Aorta (tissue), 5 donors: Measurements from ENCODE around the gene CTRL. TPM values are rescaled to one million over a fixed set of nuclear protein-coding genes. Genes with fewer than 3 reads are reported as not detected.
"Not testable (repeated sequence)": the region's sequence is repeated elsewhere in the genome, so short reads cannot be mapped to it uniquely, and the experiment has no call there.

Experiments used
- ATAC-seq: fragments of 200-7000 bp; cut with Tn5 transposase; one replicate; pipeline ENCODE4 v1.9.1; 2022; ENCODE audit warnings: moderate library complexity; ENCODE audit not compliant: low FRiP score
- DNase-seq, 2 donors: peaks; one replicate each; pipeline ENCODE4 v3.0.0-alpha.2; 2020
- H3K27ac ChIP-seq, 2 donors: one replicate each; pipeline ENCODE4 v1.5.1; 2013; ENCODE audit warnings: low read length in 2 of 2, mild to moderate bottlenecking in 2 of 2, moderate library complexity in 2 of 2, control low read depth in 1 of 2, inconsistent platforms in 1 of 2, low read depth in 1 of 2
- H3K27me3 ChIP-seq, 2 donors: one replicate each; pipeline ENCODE4 v1.6.1; 2013; ENCODE audit warnings: control low read depth in 1 of 2, low read length in 1 of 2, mild to moderate bottlenecking in 1 of 2, moderate library complexity in 1 of 2; ENCODE audit not compliant: insufficient read depth in 2 of 2, control insufficient read depth in 1 of 2
- H3K36me3 ChIP-seq, 2 donors: one replicate each; pipeline ENCODE4 v1.6.1; 2013; ENCODE audit warnings: control low read depth in 1 of 2, low read length in 1 of 2, mild to moderate bottlenecking in 1 of 2; ENCODE audit not compliant: insufficient read depth in 2 of 2, control insufficient read depth in 1 of 2
- H3K4me1 ChIP-seq, 2 donors: one replicate each; pipeline ENCODE4 v1.6.1; 2013; ENCODE audit warnings: low read length in 2 of 2, control low read depth in 1 of 2, mild to moderate bottlenecking in 1 of 2, moderate library complexity in 1 of 2; ENCODE audit not compliant: insufficient read depth in 2 of 2, control insufficient read depth in 1 of 2
- H3K4me3 ChIP-seq, 2 donors: one replicate each; pipeline ENCODE4 v1.5.1; 2013; ENCODE audit warnings: low read length in 2 of 2, control low read depth in 1 of 2, mild to moderate bottlenecking in 1 of 2
- H3K9me3 ChIP-seq: one replicate; pipeline ENCODE4 v1.6.1; 2013; ENCODE audit warnings: mild to moderate bottlenecking, low read length; ENCODE audit not compliant: control insufficient read depth
- WGBS, 2 donors: extraction: QIAGEN DNeasy Blood & Tissue Kit; methylation state at CpG; one replicate each; pipeline ENCODE4 v1.1.7; 2013; 5-methylcytosine and 5-hydroxymethylcytosine counted together
- intact Hi-C, 2 donors: fragments of 100-400 bp; cut with DNase I; formaldehyde crosslinking; loops; one replicate each; pipeline versions ENCODE4 v1.14.2 to v1.15.0; 2022
- polyA plus RNA-seq, 2 donors: library from polyadenylated mRNA; stranded (reverse); fragments of 200-250 nt; gene quantifications; one replicate each; pipeline ENCODE4 v1.2.3, GENCODE V29; 2013
- total RNA-seq, 2 donors: library from RNA; stranded (reverse); fragmentation: NEBNext Ultra II Directional; extraction: Animal tissue kit (Norgen Biotek cat#: 25700); gene quantifications; one replicate each; pipeline ENCODE4 v1.2.1, GENCODE V29; 2021
- donor health status: healthy with polysubstance abuse.
- donor health status: Bipolar disorder and iron deficiency.
- donor health status: DM: no; HTN: no; CAD: no.
- donor health status: DM: no; HTN: no; CAD: no.
- donor health status: DM: yes; HTN: yes; CAD: no.

CTRL gene
- total and polyA plus RNA-seq, 4 donors = 0.84 to 3.5 (median 0.90) TPM; not detected in 1

DNA sequence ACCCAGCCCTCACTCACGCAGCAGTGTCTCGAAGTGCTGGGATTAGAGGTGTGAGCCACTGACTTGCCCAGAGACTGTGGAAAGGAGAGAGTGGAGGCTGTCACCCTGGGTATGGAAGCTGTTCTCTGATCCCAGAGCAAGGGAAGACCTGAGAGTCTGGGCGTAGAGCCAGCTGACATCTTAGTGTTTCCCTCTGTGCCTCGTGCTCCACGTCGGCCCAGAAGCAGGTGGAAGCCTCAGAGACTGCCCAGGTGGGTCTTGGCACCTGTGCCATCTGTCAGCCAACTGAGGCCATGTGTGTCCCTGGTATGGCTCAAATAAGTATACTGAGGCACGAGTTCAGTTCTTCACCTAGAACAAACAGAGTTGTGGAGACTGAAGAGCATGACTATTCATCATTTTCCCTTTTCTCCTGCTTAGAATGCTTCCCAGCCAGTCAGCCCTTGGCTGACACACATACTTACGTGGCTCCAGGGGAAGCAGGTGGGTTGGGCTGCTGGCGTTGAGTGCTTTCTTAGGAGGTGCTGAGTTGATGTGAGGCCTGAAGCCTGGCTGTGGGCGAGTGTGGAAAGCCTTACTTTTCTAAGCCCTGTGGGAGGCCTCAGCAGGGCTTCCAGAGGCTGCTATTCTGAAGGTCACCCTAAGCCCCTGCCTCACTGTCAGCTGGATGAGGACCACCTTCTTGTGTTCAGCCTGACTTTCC lies 8.1 kb downstream of the CTRL start:
- peaks cover 0 to 2% of the 10 kb centered on the region in 2 donors for H3K36me3 ChIP-seq
- H3K4me3 ChIP-seq = no peak overlapping the region
- no peak for ATAC-seq
- H3K27me3 ChIP-seq = no peaks in the 10 kb centered on the region
- intact Hi-C loops = no loop called here
- H3K27ac ChIP-seq = no peak overlapping the region
- 71 to 75% methylated on average over 10 of the region's 10 CpGs for WGBS, 2 donors
- no peak for DNase-seq
- no peaks in the 10 kb centered on the region for H3K9me3 ChIP-seq
- no peaks in the 10 kb centered on the region for H3K4me1 ChIP-seq

DNA sequence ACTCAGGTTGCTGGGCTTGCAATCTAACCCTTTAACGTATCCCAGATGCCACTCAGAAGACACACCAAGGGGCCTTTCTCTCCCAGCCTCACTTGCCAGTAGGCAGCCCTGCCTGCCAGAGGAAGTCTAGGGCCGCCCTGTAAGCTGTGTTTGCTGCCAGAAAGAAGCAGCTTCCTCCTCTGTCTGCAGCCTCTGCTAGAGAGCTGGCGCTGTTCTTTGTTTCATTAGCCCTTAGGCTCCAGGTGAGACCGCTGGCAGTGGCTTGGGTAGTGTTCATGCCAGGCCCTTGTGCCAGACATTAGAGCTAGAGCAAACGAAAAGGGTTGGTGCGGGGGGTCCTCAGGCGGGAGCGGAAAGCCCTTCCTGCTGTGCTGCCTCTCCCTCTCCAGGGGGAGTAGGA lies 8.9 kb downstream of the CTRL start:
- ATAC-seq = no peak
- H3K9me3 ChIP-seq = no peaks in the 10 kb centered on the region
- H3K27ac ChIP-seq = no peak overlapping the region
- no peaks in the 10 kb centered on the region for H3K4me1 ChIP-seq
- H3K4me3 ChIP-seq = no peak overlapping the region
- DNase-seq = no peak
- intact Hi-C loops = no loop called here
- H3K27me3 ChIP-seq = no peaks in the 10 kb centered on the region
- peaks cover 0 to 2% of the 10 kb centered on the region in 2 donors for H3K36me3 ChIP-seq
- WGBS, 2 donors = 85 to 86% methylated on average over 8 of the region's 8 CpGs

DNA sequence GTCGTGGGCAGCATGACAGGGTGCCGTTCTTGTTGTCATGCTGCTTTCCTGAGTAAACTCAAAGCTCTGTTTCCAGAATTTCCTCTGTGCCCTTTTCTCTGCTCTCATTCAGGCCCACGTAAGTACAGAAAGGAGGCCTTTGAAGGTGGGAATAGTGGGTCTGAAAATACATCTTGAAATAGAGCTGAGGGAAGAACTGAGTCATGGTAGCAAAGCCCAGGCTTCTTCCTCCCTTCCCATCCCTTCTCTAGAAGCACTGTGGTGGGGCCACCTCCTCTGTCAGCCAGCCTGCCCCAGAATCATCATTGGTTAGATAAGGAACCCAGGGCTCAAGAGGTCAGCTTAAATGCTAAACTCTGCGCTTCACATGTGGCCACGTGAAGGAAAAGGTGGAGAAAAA lies 9.4 kb downstream of the CTRL start:
- 83 to 88% methylated on average over 5 of the region's 5 CpGs for WGBS, 2 donors
- ATAC-seq = no peak
- no peak overlapping the region for H3K4me3 ChIP-seq
- intact Hi-C loops = no loop called here
- DNase-seq = no peak
- H3K36me3 ChIP-seq = no peaks in the 10 kb centered on the region
- no peaks in the 10 kb centered on the region for H3K9me3 ChIP-seq
- no peaks in the 10 kb centered on the region for H3K27me3 ChIP-seq
- H3K4me1 ChIP-seq = no peaks in the 10 kb centered on the region
- H3K27ac ChIP-seq = no peak overlapping the region

DNA sequence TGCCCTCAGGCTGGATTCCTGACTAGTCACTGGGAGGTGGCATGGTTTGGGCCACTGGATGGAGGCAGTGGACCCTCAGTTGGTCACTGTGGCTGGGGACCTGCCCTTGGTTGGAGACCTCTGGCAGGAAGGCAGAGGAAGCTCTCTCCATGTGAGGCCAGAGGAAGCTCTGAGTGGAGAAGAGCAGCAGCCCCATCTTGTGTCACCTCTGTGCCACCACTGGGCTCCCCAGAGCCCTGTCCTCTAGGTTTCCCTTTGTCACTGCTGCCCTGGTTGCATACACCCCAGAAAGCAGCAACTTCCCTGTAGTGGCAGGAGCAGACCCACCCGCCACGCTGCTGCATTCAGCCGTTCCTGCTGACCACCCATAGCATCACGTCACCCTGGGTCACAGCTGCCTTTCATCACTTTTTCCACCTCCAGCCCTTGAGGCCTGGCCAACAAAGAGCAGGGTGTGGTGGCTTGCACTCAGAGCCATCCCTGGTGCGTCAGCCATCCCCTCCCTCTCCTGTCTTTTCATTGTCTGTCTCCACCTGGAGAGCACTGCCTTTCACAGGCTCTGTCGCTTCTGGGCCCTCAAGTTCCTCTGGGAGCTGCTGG lies 11.9 kb downstream of the CTRL start:
- DNase-seq (no peak), ATAC-seq (no peak)
- no peak overlapping the region for H3K4me3 ChIP-seq
- no peaks in the 10 kb centered on the region for H3K36me3 ChIP-seq
- H3K4me1 ChIP-seq = no peaks in the 10 kb centered on the region
- H3K9me3 ChIP-seq = no peaks in the 10 kb centered on the region
- 87 to 93% methylated on average over 6 of the region's 6 CpGs for WGBS, 2 donors
- H3K27me3 ChIP-seq = no peaks in the 10 kb centered on the region
- H3K27ac ChIP-seq = no peak overlapping the region
- intact Hi-C loops = no loop called here

DNA sequence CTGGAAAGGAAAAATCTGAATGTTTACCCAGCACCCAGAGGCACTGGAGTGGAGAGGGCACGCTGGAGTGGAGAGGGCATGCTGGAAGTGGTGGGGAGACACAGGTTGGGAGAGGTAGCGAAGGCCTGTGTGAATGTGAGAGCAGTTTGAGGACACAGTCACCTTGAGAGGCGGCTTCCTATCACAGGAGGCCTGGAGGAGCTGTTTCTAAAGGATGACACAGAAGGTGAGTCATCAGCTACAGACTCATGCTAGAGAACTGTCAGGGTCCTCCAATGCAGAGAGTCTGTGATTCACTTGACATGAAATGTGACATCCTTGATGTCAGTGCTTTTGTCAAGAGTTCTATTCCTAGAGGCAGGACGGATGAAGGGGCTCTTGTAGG lies 13.8 kb downstream of the CTRL start:
- no peak overlapping the region for H3K4me3 ChIP-seq
- H3K27ac ChIP-seq = no peak overlapping the region
- ATAC-seq = no peak
- no peaks in the 10 kb centered on the region for H3K4me1 ChIP-seq
- no peaks in the 10 kb centered on the region for H3K9me3 ChIP-seq
- no peaks in the 10 kb centered on the region for H3K36me3 ChIP-seq
- WGBS, 2 donors = 68 to 71% methylated on average over 4 of the region's 4 CpGs
- no peaks in the 10 kb centered on the region for H3K27me3 ChIP-seq
- intact Hi-C loops = no loop called here
- DNase-seq = no peak

DNA sequence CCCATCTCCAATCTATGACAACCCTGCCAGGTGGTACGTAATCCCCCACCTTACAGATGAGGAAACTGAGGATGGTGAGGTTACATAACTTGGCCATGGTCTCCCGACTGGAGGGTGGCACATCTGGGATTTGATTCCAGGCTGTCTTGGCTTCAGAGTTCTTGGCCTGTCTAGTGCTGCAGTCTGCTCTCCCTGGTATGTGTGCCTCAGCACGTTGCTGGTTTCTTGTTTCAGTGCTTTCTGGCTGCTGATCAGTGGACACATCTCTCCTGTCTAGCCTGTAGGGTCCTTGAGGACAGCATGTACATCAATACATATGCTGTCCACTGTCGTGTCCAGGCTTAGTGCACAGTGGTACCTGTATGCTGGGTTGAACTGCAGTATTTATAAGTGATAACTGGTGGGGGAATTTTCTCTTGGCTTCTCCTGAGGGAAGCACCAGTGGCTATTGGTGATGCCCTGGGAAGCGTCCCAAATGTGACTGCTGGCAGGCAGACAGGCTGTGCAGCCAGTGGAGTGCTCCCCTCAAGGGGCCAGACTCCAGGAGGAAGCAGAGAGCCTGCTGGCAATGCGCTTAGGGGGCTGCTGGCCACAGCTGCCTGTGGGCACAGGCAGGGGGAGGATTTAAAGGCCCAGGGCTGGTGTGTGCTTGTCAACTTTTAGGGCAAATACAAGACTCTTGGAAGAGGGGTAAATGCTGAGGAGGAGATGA lies 14.4 kb downstream of the CTRL start:
- no peaks in the 10 kb centered on the region for H3K4me1 ChIP-seq
- DNase-seq = no peak
- no peaks in the 10 kb centered on the region for H3K36me3 ChIP-seq
- ATAC-seq = peak; percentile 20
- H3K9me3 ChIP-seq = no peaks in the 10 kb centered on the region
- H3K4me3 ChIP-seq = no peak overlapping the region
- 7 to 12% methylated on average over 6 of the region's 6 CpGs for WGBS, 2 donors
- H3K27ac ChIP-seq = peak overlapping the region in 1 of 2 donors; percentile 13
- no peaks in the 10 kb centered on the region for H3K27me3 ChIP-seq
- intact Hi-C loops = no loop called here

DNA sequence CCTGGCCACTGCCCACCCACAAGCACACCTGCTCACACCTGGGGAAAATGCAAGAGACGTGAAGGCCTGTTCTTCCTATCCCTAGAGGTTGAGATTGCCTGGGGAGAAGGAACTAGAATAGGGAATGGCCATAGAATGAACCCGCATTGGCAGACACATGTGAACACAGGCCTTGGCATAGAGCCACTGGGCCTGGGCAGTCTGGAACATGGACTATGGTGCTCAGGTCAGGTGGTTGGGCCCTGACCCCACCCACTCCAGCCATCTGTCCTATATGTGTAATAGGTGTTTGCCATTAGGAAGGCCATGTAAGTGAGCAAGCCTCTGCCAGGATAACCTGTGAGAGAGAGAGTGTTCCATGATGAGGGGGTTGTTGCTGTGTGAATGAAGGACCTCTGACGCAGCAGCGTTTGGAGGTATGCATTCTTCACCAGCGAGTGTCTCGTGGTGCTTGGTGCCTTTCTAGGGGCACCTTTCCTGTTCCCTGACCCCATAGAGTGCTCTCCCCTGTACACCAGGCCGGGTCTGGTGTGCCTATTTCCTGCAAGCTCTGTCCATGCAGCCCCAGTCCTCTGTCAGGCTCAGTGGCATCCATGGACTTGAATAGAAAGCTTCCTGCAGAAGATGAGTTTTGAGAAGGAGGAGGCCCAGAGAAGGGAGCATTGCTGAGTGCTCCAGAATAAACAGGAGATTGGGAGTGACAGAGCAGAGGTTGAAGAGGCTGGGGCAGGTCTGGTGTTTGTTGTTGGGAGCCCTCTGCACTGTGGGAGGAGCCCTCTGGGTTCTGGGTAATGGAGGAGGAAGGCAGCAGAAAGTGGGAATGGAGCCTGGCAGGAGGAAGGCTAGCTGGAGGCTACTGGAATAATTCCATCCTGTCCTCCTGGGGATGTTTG lies 15.6 kb downstream of the CTRL start:
- intact Hi-C loops = no loop called here
- H3K27me3 ChIP-seq = no peaks in the 10 kb centered on the region

DNA sequence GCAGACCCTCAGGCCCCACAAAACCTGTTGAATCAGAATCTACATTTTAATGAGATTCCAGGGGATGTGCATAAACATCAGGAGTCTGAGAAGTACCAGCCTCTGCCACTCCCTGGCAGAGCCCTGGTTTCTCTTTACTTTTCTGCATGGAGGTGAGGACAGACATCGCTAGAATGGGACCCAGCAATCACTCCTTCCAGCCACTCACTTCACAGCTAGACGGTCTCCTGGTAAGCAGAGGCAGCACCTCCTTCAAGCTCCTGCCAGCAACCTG lies 16.2 kb downstream of the CTRL start:
- DNase-seq, intact Hi-C loops, H3K36me3 ChIP-seq, H3K27me3 ChIP-seq, H3K4me1 ChIP-seq, H3K9me3 ChIP-seq, H3K4me3 ChIP-seq, ATAC-seq, H3K27ac ChIP-seq: not testable (repeated sequence)
- 58 to 77% methylated on average over 1 to 2 of the region's 2 CpGs for WGBS, 2 donors

More for the DNA sequence above, 15.6 kb downstream of the CTRL start:
- no peaks in the 10 kb centered on the region for H3K4me1 ChIP-seq
- ATAC-seq = no peak
- no peaks in the 10 kb centered on the region for H3K36me3 ChIP-seq
- WGBS, 2 donors = 69 to 77% methylated on average over 7 of the region's 7 CpGs
- no peaks in the 10 kb centered on the region for H3K9me3 ChIP-seq
- H3K4me3 ChIP-seq = no peak overlapping the region
- DNase-seq = no peak
- no peak overlapping the region for H3K27ac ChIP-seq
